Activated B cell treated with CpG ODN at 0.5 μM for 24 hours (primary cell): ENCODE measurements around the gene CEP295NL. TPM values are rescaled to one million over a fixed set of nuclear protein-coding genes. Genes with fewer than 3 reads are reported as not detected.

Experiments
- ATAC-seq: fragments of 200-7000 bp; cut with Tn5 transposase; one replicate; pipeline ENCODE4 v1.10.0; 2021; ENCODE audit warnings: low read depth, mild to moderate bottlenecking, moderate library complexity
- CTCF ChIA-PET: fragments of 350-600 bp; sonication (Branson Sonifier 250); formaldehyde crosslinking; loops from one replicate; lab custom pipeline; 2021; ENCODE audit warnings: antibody characterized with exemption; lab: Charles Lee
- POLR2A ChIA-PET: fragments of 350-600 bp; sonication (Branson Sonifier 250); formaldehyde crosslinking; loops from one replicate; lab custom pipeline; 2021; ENCODE audit warnings: antibody characterized with exemption; lab: Charles Lee
- DNase-seq: peaks from one replicate; pipeline ENCODE4 v3.0.0; 2022
- H3K27ac Mint-ChIP-seq: one replicate; pipeline ENCODE4 v1.8.0; 2020; ENCODE audit warnings: mixed read lengths
- H3K27me3 Mint-ChIP-seq: one replicate; pipeline ENCODE4 v1.8.0; 2021; ENCODE audit warnings: mixed read lengths
- H3K36me3 Mint-ChIP-seq: one replicate; pipeline ENCODE4 v1.8.0; 2021; ENCODE audit warnings: low read depth, mixed read lengths
- H3K4me1 Mint-ChIP-seq: one replicate; pipeline ENCODE4 v1.8.0; 2021; ENCODE audit warnings: mixed read lengths
- H3K4me3 Mint-ChIP-seq: one replicate; pipeline ENCODE4 v1.8.0; 2020; ENCODE audit warnings: mild to moderate bottlenecking, mixed read lengths
- H3K9me3 Mint-ChIP-seq: one replicate; pipeline ENCODE4 v1.8.0; 2020; ENCODE audit warnings: mixed read lengths
- CTCF ChIP-seq: fragments of 200-600 bp; IDR thresholded peaks from one replicate; pipeline ENCODE4 v1.8.0; 2022; ENCODE audit warnings: antibody characterized with exemption, mild to moderate bottlenecking
- intact Hi-C: fragments of 100-400 bp; cut with micrococcal nuclease; formaldehyde crosslinking; loops from one replicate; pipeline ENCODE4 v1.15.1; 2024
- total RNA-seq: library from RNA; stranded (reverse); gene quantifications from 2 replicates; pipeline ENCODE4 v1.2.3, GENCODE V29; 2022

Gene CEP295NL
- total RNA-seq, 1 donor from 2014 or later: 0.55 TPM

- no peaks in the 10 kb centered on the region for H3K9me3 Mint-ChIP-seq
- ChIA-PET POLR2A (no interaction called here), CTCF (no interaction called here)
- DNase-seq (no peak), ATAC-seq (no peak)
- TF ChIP-seq CTCF: no peak
- no peaks in the 10 kb centered on the region for H3K4me1 Mint-ChIP-seq
- intact Hi-C loops: no loop called here
- peaks cover 3% of the 10 kb centered on the region for H3K27me3 Mint-ChIP-seq
- no peak overlapping the region for H3K27ac Mint-ChIP-seq
- no peaks in the 10 kb centered on the region for H3K36me3 Mint-ChIP-seq
- no peak overlapping the region for H3K4me3 Mint-ChIP-seq
These were observed 32.7 kb upstream of the CEP295NL start for GRCh38 chr17:78935419-78936323.

GRCh38 chr17:78934681-78935418, 31.8 kb upstream of the CEP295NL start:
- intact Hi-C loops: no loop called here

GRCh38 chr17:78933959-78934568, 31.1 kb upstream of the CEP295NL start:
- Mint-ChIP-seq H3K4me1 (no peaks in the 10 kb centered on the region), H3K36me3 (no peaks in the 10 kb centered on the region), H3K27ac (no peak overlapping the region), H3K9me3 (no peaks in the 10 kb centered on the region), H3K4me3 (no peak overlapping the region), H3K27me3 (peaks cover 3% of the 10 kb centered on the region)
- no peak for TF ChIP-seq CTCF
- DNase-seq (no peak), ATAC-seq (no peak)
- POLR2A ChIA-PET: interaction anchor here (0.7 kb wide), 1 partner anchor 43 kb away, joined by 3 read pairs; no protein-coding TSS in a partner anchor
- intact Hi-C loops: no loop called here
- CTCF ChIA-PET: no interaction called here

More at GRCh38 chr17:78934681-78935418, 31.8 kb upstream of the CEP295NL start:
- H3K36me3 Mint-ChIP-seq: no peaks in the 10 kb centered on the region
- ATAC-seq (no peak), DNase-seq (no peak)
- POLR2A ChIA-PET: interaction anchor here (0.5 kb wide), 1 partner anchor 123 kb away, joined by 3 read pairs; no protein-coding TSS in a partner anchor
- no peak overlapping the region for H3K4me3 Mint-ChIP-seq
- TF ChIP-seq CTCF: no peak
- no peaks in the 10 kb centered on the region for H3K4me1 Mint-ChIP-seq
- no peaks in the 10 kb centered on the region for H3K9me3 Mint-ChIP-seq
- peaks cover 3% of the 10 kb centered on the region for H3K27me3 Mint-ChIP-seq
- CTCF ChIA-PET: no interaction called here
- no peak overlapping the region for H3K27ac Mint-ChIP-seq

- TF ChIP-seq CTCF: no peak
- Mint-ChIP-seq H3K27ac (no peak overlapping the region), H3K36me3 (no peaks in the 10 kb centered on the region), H3K4me3 (no peak overlapping the region), H3K27me3 (peaks cover 3% of the 10 kb centered on the region), H3K4me1 (no peaks in the 10 kb centered on the region), H3K9me3 (no peaks in the 10 kb centered on the region)
- intact Hi-C loops: no loop called here
- POLR2A ChIA-PET: interaction anchor here (0.7 kb wide), 1 partner anchor 43 kb away, joined by 3 read pairs; no protein-coding TSS in a partner anchor
- DNase-seq (no peak), ATAC-seq (peak; percentile 83)
- CTCF ChIA-PET: no interaction called here
These were observed 30.3 kb upstream of the CEP295NL start for GRCh38 chr17:78933025-78933958.
